ENCODE measurements around the gene MATN3.

DNA sequence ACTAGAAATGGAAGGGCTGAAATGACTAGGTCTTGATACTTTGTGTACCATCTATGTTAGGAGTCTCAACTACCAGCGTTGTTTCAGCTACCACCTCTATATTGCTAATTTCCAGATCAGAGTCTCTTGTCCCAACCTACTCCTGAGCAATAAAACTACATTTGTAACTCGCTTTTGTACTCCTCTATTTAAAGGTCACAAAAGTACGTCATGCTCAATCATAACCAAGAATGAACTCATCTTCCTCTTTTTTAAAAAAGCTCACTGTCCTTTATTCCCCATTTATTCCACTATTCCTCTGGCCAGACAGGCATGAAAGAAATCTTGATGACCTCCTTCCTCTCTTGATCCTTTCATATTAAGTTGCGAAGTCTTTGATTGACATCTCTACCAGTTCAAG, 11.2 kb upstream of the MATN3 start:
- no peak for TF ChIP-seq ARNTL (CRISPR knock-in tag; IDR thresholded peaks at IDR 0.05; ENCODE audit: borderline replicate concordance, low read depth)
- TF ChIP-seq, protein P1, sequence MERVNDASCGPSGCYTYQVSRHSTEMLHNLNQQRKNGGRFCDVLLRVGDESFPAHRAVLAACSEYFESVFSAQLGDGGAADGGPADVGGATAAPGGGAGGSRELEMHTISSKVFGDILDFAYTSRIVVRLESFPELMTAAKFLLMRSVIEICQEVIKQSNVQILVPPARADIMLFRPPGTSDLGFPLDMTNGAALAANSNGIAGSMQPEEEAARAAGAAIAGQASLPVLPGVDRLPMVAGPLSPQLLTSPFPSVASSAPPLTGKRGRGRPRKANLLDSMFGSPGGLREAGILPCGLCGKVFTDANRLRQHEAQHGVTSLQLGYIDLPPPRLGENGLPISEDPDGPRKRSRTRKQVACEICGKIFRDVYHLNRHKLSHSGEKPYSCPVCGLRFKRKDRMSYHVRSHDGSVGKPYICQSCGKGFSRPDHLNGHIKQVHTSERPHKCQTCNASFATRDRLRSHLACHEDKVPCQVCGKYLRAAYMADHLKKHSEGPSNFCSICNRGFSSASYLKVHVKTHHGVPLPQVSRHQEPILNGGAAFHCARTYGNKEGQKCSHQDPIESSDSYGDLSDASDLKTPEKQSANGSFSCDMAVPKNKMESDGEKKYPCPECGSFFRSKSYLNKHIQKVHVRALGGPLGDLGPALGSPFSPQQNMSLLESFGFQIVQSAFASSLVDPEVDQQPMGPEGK (CRISPR knock-in tag; IDR thresholded peaks at IDR 0.05; ENCODE audit: borderline replicate concordance) = no peak
- TF ChIP-seq CREB5 (CRISPR knock-in tag; IDR thresholded peaks at IDR 0.05; ENCODE audit: low read depth) = no peak
- no peak for TF ChIP-seq ISL1 (CRISPR knock-in tag; IDR thresholded peaks at IDR 0.05)
- no peak for TF ChIP-seq SNAI2 (CRISPR knock-in tag; IDR thresholded peaks at IDR 0.05)
- no peak for TF ChIP-seq PPARA (CRISPR knock-in tag; IDR thresholded peaks at IDR 0.05; ENCODE audit: borderline replicate concordance)
- TF ChIP-seq ZNF70 (CRISPR knock-in tag; IDR thresholded peaks at IDR 0.05) = no peak
- TF ChIP-seq, protein P2, sequence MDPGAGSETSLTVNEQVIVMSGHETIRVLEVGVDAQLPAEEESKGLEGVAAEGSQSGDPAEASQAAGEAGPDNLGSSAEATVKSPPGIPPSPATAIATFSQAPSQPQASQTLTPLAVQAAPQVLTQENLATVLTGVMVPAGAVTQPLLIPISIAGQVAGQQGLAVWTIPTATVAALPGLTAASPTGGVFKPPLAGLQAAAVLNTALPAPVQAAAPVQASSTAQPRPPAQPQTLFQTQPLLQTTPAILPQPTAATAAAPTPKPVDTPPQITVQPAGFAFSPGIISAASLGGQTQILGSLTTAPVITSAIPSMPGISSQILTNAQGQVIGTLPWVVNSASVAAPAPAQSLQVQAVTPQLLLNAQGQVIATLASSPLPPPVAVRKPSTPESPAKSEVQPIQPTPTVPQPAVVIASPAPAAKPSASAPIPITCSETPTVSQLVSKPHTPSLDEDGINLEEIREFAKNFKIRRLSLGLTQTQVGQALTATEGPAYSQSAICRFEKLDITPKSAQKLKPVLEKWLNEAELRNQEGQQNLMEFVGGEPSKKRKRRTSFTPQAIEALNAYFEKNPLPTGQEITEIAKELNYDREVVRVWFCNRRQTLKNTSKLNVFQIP (CRISPR knock-in tag; IDR thresholded peaks at IDR 0.05; ENCODE audit: borderline replicate concordance, low read depth) = no peak
- TF ChIP-seq ZFP30 (CRISPR knock-in tag; IDR thresholded peaks at IDR 0.05) = no peak
- no peak for TF ChIP-seq BACH2 (CRISPR knock-in tag; IDR thresholded peaks at IDR 0.05; ENCODE audit: borderline replicate concordance)
- TF ChIP-seq ZC3H10 (CRISPR knock-in tag; IDR thresholded peaks at IDR 0.05) = no peak
- no peak for TF ChIP-seq ZNF8 (CRISPR knock-in tag; IDR thresholded peaks at IDR 0.05)

Measured in SK-N-SH treated with all-trans-retinoic acid at 6 μM for 48 hours (cell line).